Cardiac atrium fibroblast (primary cell): ENCODE results near the gene ATP10D. TPM values are rescaled to one million over a fixed set of nuclear protein-coding genes. Genes with fewer than 3 reads are reported as not detected.

Source experiments
- total RNA-seq: library from RNA; depleted of rRNA; stranded (reverse); fragments of >200 nt; gene quantifications from 2 replicates; pipeline ENCODE4 v1.2.3, GENCODE V29; 2015

ATP10D gene
- total RNA-seq: 10.1 and 17.3 TPM in 2 replicates

GRCh38 chr4:47485047-47485692 is at the start of gene ATP10D:
Gene ATP10D, plus strand, starts transcription at chr4:47485275. Its CDS starts 27,266 bp downstream, at chr4:47512541.

GRCh38 chr4:47463235-47463956 is 21.7 kb upstream of the ATP10D start, which contains the start of gene COMMD8:
Gene COMMD8, minus strand, starts transcription at chr4:47463702. Its CDS starts 51 bp downstream, at chr4:47463651.

Other genes with a start within 250 kb of the ATP10D start
- 31.1 and 31.8 TPM in 2 replicates for gene COMMD8, start 21.6 kb upstream of the ATP10D start, total RNA-seq